GM19035 (cell line): Measurements from ENCODE around the gene TEX29.

Experiments used
- ATAC-seq: cut with Tn5 transposase; IDR thresholded peaks from one replicate; pipeline ENCODE4 v1.9.1; 2021; ENCODE audit not compliant: unreplicated experiment

The TEX29 gene

DNA sequence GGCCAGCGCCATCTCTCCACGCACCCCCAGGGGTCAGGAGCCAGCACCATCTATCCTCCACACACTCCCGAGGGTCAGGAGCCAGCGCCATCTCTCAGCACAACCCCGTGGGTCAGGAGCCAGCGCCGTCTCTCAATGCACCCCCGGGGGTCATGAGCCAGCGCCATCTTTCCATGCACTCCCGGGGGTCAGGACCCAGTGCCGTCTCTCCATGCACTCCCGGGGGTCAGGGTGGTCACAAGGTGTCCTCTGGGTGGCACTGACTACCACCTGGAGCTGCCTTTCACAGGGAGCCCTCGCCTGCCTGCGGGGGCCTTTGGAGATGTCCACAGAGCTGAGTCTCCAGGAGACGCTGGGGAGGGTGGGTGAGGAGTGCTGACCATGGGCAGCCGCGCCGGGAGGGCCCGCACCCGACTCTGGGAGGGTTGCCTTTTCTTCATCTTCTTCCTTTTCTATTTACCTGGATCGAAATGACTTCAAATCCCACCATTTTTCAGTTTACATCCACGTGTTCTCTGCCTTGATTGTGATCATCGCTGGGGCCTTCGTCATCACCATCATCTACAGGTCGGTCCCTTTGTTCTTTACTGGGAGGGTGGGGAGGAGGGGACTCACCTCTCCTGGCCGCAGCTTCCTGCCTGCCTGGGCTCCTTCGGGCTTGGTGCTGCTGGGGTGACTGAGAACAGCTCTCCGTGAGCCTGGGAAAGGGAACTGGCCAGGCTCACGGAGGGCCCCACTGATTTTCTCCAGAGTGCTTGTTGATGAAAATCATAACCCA, 19.1 kb downstream of the TEX29 start:
- no peak for ATAC-seq

DNA sequence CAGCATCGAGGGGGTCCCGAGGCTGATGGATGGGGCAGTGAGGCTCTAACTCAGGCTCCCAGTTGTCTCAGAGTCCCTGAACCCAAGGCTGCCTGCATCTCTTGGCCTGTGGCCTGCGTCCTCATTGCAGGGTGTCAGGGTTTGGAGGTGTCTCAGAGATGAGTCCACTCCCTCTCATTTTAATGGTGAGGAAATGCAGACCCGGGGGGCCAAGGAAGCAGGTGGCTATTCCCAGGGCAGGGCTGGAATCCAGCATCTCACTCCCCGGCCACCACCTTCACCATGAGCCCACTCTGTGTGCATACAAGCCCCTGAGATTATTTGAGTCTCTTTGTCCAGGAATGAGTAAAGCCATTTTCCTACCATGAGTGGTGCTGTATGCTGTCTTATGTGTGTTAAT, 21.4 kb downstream of the TEX29 start:
- no peak for ATAC-seq

DNA sequence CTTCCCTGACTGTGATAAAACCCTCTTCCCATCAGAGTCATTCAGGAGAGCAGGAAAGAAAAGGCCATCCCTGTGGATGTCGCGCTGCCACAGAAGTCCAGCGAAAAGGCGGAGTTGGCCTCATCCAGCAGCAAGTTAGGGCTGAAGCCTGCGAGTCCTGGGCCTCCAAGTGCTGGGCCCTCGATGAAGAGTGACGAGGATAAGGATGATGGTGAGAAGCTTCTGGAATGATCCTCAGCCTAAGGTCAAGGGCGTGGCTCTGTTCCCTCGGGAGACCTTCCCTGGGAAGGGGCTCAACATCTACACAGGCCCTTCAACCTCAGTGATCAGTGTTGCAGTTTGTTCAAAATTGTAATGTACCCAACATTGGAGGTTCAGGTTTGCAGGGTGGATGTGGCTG, 22.3 kb downstream of the TEX29 start:
- ATAC-seq, result no peak

DNA sequence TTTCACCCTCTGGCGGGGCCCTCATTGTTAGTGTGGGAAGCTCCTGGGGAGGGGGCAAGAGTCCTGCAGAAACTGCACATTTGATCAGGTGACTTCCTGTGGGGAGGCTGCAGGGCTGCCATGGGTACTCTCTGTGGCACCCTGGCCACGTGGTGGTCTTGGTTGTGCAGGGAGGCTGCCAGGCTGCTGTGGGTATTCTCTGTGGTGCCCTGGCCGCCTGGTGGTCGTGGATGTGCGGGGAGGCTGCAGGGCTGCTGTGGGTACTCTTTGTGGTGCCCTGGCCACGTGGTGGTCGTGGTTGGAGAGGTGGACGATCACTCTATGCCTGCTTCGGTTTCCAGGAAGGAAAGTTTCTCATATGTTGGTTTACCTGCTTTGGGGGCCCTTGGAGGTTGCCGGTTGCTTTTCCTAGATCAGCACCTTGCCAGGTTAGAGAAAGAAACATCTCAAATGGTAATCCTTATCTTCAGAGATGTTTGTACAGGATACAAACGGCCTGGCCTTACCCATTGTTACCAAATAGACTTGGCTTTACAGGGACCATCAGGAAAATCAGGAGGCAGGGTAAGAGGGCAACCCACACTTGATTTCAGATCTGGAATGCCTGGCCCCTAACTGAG, 22.9 kb downstream of the TEX29 start:
- ATAC-seq, result no peak

DNA sequence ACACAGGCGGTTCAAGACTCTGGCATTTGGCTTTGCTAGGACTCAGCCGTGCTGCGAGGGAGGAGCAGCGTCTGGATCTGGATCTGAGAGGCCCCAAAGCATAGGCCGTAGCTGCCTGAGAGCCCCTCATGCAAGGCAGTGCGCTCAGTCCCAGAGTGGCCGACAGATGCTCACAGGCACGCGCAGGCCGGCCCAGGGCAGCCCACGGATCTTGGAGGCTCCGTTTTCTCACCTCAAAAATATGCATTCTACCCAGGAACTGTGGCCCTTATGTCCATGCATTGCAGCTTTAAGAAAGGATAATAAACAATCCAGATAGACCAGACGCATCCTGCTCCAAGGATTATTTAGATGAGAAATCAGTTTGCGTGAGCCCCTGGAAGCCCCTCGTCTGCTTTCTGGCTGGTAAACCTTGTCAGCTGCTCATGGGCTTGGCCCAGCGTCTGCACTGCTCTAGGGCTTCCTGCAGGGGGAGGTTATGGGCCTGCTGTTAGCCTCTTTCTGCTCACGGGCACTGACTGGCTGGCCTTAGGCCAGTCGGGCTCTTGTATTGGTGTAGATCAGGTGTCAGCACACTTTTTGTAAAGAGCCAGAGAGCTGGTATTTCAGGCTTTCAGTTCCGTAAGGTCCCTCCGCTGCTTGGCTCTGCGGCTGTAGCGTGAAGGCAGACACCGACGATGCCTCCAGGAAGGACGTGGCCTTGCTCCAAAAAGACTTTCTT, 24.2 kb downstream of the TEX29 start:
- no peak for ATAC-seq

DNA sequence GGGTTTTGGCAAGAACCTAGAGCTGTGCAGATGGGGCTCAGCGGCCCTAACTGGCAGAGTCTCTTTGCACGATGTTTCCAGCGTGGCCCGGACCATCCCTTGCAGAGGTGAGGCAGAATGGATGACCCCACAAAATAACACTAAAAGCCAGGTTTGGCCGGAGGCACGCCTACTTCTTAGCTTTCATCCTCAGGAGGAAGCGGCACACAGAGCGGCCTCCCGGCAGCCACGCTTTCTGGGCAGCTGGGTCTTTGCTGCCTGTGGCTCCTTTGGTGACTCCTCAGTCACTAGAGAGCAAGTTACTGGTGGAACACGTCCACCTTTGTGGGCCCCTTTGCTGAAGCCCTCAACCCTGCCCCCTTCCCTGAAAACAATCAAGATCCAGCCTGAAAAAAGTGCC, 25.2 kb downstream of the TEX29 start:
- ATAC-seq, result no peak

DNA sequence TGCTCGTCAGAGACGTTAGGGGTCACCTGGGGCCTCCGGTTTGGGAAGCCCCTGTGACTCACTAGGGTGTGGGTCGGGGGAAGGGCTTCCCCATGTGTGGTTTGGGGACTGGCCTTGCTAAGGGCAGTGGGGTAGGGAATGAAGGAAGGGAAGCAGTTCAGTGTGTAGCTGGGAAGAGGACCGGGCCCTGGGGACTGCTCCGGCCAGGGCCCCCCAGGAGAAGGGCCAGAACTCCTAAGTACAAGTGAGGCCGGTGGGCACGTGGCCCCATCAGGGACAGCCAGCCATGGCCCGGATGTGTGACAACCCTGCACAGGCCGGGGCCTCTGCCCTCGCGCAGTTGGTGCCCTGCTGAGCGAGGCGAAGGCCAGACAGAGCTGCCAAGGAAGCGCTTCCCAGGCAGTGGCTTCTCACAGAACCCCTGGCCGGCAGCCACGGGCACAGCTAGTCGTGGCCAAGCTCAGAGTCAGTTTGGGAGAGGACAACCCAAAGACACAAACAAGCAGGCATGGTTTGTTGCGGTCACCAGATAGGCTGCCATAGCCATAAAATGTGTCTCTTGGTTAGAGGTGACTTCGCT, 25.7 kb downstream of the TEX29 start:
- ATAC-seq, result no peak

DNA sequence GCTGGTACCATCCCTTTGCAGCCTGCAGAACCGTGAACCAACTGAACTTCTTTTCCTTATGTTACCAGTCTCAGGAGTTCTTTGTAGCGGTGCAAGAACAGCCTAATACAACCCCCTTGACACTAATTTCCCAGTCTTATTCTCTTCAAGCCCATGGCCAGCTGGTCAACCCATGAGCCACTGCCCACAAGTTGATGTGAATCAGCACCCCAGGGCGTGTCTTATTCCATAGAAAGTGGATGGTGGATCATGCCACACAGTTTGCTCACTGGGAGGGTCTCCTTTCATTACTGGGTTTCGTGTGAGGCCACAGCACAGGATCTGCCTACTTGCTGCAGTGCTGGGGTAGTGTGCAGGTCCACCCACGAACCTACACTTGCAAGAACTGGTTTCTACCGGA, 27.0 kb downstream of the TEX29 start:
- ATAC-seq, result no peak

DNA sequence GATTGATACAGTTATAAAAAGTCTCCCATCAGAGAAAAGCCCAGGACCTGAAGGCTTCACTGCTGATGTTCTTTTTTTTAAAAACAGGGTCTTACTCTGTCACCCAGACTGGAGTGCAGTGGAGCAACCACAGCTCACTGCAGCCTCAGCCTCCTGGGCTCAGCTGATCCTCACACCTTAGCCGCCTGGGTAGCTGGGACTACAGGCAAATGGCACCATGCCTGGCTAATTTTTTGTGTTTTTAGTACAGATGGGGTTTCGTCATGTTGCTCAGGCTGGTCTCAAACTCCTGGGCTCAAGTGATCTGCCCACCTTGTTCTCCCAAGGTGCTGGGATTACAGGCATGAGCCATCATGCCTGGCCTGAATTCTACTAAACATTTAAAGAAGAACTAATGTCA, 33.1 kb downstream of the TEX29 start:
- no peak for ATAC-seq

DNA sequence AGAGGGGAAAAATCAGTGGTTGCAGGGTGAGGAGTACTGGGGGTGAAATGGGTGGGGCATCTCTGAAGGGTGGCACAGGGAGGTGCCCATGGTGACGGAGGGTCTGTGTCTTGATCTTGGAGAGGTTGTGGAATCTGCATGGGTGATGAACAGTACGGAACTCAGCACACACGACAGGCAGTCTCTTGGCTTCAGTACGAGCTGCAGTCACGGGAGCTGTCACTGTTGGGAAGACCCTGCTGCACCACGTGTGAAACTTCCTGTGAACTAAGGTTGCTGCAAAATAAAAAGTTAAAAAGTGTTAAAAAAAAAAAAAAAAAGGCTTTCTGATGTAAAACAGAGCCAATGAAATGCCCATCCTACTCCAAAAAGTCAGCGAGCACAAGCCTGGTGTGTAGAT, 34.3 kb downstream of the TEX29 start:
- no peak for ATAC-seq

DNA sequence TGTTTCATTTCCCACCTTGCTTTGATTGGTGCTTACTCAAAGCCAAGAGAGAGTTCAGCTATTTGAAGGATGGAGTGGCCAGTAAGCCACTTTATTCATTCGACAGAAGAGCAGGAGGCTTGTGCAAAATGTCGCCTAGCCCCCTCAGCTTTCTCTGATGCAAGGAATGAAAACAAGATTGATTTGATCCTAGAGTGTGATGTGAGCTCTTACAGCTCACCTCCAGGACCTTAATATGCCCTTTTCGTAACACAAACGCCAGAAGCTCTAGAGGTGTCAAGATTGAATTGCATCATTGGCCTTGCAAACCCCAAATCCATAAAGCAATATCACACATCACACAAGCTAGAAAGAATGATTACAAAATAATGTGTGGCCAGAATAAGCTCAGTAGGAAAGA, 36.4 kb downstream of the TEX29 start:
- no peak for ATAC-seq

DNA sequence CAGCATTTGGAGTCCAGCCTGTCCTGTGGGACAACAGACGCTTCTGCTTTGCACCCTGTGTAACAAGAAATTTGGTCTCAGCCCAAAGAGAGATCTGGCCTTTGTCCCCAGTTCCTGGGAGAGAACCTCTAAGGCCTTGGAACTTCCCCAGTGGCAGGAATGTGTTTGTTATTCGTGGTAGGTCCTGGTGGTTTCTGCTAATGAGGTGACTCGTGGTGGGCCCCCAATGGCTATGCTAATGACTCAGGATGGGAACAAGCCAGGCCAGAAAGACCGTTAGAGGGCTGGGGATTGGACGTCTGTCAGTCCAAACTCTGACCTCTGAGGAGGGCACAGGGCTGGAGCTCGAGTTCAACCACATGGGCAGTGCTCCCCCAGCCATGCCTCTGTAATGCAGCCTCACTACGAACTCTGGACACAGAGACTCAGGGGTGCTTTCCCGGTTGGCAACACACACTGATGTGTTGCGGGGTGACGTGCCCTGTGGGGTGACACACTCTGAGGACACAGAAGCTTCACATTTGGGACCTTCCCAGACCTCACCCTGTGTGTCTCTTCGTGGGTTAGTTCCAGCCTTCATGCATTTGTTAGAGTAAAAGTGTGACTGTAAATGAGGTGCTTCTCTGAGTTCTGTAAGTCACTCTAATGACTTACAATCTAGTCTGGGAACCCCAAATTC, 38.9 kb downstream of the TEX29 start:
- no peak for ATAC-seq

DNA sequence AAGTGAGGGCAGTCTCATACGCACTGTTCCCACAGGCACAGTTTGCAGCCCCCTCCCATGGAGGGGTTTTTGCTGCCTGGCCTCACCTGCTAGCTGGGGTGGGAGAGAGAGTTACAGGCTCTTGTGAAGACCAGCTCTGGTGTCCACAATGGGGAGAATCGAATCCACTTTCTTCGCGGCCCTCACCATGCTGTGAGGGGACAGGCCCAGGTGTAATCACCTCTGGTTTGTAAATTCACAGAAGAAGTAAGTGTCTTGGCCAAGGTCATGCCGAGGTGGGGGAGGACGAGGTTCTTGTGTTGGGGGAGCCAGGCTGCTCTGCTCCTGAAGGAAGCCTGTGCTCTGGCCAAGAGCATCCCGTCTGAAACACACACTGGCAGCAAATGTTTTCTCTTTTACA, 39.5 kb downstream of the TEX29 start:
- no peak for ATAC-seq

DNA sequence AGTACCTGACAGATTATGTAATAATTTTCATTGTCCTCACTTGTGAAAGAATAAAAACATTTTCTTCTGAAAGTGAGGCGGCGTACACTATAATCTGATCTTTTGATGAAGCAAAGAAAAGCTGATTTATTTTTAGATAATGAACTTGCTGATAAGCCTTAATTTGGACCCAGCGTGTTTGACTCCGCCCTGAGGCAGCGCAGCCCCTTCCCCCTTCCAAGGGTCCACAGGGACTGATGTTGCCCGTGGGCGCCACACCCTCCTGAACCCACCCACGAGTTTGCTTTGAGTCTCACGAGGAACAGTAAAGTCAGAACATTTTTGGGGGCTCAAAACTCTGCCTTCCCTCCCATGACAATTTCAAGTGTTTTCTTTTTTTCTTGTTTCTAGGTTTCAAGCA, 40.0 kb downstream of the TEX29 start:
- no peak for ATAC-seq

DNA sequence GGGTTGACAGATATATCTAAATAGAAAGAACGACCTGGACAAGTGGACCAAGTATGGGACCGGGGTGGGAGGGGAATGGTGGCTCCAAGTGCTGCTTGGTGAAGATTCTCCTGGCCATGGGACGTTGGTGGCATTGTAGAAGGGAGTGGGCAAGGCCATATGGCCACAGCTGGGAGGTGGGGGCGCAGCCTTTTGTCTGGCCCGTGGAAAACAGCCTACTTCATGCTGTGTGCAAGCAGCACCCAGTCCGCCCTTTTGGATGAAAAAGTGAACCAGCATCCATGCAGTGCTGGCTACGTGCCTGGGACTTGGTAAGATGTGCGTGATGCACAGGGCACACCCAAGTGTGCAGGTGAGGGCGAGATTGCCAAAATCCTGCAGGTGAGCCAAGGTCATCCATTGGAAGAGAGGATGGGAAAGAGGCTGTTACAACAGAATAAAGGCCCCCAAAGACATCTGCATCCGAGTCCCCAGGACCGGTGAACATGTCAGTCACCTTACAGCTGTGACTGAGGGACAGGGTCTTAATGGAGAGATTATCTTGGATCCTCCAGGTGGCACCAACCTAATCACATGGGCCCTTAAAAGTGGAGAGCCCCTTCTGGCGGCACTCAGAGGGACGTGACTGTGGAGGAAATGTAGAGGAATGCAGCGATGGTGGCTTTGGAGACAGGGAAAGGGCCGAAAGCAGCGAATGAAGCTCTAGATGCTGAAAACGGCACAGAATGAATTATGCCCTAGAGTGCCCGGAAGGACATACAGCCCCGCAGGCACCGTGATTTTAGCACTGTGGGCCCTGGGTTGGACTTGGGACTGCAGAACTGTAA, 40.8 kb downstream of the TEX29 start:
- no peak for ATAC-seq

DNA sequence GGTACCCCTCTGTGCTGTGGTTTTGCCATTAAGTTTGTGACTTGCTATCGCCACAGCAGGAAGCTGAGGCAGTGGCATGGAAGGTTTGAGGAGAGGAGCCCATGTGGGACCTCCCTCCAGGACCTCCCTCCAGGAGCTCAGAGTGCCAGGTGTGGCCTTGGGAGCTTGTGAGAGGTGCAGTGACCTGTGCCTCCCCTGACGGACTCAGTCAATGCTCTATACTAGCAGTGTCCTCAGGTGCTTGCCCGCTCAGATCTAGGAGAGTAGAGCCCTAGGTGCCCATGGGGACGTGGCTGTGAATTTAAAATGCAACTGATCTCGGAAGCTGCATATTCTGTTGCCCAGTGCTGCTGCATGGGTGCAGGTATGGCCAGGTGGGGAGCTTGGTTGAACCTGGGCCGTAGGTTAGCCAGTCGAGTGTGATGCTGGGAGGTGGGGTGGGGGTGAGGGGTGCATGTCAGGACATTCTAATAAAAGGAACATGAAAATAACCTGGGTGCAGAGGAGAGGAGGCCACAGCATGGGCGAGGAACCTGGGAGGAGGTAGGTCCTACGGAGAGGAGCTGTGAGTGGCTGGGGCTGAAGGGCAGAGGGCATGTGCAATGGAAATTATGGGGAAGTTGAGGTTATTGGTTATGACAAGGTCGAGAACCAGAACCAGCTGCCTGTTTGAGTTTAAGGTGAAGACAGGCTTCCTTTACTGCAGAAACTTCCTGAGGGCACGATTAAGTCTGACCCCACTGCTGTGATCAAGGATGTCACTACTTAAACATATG, 41.6 kb downstream of the TEX29 start:
- no peak for ATAC-seq

DNA sequence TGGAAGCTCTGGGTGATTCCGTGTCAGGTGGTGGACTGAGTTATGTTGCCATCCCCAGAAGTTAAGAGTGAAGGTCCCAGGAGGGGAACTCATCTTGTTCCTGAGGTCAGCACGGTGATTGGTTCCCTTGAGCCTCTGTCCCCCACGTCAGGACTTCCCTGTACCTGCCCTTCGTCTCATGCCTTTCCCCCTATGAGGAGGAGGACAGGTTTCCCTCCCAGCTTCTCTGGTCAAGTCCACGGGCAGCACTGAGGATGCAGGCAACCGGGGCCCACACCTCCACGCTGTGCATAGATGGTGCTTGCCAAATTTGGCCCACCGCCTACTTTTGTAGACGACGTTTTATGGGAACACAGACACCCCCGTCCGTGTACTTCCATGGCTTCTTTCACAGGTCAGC, 42.7 kb downstream of the TEX29 start:
- ATAC-seq, result no peak

DNA sequence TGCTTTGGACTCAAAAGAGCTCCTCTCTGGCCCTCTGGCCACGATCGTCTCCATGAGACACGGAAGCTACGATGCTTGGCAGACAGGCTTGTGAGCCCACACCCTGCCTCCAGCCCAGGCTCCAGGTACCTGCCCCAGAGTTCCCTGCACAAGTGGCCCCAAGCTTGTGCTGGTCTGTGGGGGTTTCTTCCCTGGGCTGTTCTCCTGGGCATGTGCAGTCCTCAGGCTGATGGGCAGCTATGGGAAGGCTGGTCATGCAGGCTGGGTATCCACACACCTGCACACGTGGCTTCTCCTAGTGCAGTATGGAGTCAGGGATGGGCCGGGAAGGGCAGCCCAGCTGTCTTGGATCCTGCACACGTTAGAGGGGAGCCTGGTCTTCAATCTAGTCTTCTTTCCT, 43.1 kb downstream of the TEX29 start:
- no peak for ATAC-seq

DNA sequence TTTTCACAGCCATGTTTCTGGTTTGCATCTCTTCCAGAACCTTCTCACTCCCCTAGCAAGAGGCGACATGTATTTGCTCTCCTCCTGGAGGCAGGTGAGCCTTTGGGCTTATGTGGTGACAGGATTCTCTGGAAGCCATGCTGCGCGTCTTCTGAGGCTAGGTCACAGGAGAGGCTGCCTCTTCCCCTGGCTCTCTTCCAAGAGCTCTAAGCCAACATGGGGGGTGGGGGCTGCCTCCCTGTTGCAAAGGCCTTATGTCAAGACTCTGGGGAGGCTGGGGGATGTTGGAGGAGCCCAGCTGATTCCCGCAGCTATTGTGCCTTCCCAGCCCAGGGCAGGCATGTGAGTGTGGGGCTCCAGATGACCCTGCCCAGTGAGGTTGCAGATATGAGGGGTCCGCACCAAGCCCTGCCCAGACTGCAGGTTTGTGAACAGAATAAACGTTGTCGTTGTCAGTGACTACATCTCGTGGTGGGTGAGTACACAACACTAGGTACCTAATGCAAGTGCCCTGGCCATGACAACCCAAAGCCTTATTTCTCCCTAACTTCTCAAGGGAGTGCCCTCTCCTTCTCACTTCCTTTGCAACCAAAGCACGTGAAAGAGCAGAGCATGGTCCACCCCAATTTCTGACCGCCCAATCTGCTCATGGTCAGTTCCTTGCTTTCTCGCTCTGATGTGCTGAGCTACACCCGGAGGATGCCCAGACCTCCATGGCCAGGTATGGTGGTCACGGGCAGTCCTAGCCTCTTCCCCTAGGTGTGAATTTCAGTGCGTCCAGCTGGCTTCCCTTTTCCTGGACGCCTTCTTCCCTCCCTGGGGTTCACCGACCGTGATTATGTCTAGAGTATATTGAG, 44.9 kb downstream of the TEX29 start:
- ATAC-seq, result no peak
